GM19035 (cell line): ENCODE data around the gene SMURF2.
"Not testable (repeated sequence)": the region's sequence is repeated elsewhere in the genome, so short reads cannot be mapped to it uniquely, and the experiment has no call there.

Experiments
- ATAC-seq: cut with Tn5 transposase; IDR thresholded peaks from one replicate; pipeline ENCODE4 v1.9.1; 2021; ENCODE audit not compliant: unreplicated experiment

Gene SMURF2

DNA sequence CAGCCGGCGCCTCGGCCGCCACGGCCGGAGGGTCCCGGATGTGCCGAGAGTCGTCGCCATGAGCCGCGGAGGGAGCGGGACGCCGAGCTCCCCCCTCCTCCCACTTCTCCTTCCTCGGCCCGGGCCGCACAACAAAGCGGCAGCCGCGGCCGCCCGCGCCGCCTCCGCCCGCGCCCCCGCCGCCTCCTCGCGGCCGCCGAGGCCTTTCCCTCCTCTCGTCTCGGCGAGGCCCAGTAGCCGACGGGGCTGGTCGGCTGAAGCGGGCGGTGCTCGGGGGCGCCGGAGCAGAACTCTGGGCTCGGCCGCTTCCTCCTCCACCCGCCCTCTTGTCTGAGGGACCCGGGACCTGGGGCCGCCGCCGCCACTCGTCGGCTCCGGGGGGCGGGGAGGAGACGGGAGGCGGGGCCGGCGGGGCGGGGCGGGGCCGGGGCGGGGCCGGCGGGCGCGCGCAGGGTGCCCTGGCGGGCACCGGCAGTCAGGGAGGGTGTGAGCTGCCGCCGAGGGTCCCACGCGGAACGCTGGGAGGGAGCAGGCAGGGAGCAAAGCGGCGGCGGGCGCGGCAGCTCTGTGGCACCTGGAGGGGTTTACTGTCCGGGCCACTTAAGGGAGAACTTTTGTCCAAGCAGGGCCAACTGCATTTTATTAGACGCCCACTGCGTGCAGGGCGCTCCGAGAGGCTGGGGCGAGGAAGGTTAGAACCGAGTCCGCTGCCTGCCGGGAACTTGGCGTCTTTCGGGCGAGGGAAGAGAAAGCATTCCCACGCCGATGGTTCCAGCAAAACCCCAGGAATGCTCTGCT lies at the start of gene SMURF2:
TSS of gene SMURF2 (minus strand) at position 332 of the 798 bp plus-strand sequence. CDS start 427 bp downstream, outside the sequence.
- peak; percentile 83 for ATAC-seq

DNA sequence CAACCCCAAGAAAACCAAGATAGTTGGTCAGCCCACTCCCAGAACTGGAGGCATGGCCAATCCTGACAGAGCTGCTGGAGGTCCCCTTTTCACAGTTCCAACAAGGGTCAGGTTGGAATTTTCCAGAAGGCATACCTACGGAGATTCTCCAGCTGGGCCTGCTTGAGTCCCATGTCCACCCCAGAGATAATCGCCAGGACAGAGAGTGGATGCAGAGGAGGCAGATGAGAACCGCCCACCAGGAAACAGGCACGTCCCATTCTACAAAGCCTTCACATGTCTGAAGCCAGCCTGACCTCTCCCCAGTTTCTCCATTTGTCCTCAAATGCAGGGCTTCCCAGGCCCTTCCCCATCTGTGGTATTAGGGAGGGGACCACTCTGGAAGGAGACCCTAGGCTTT lies 47.4 kb upstream of the SMURF2 start:
- no peak for ATAC-seq

DNA sequence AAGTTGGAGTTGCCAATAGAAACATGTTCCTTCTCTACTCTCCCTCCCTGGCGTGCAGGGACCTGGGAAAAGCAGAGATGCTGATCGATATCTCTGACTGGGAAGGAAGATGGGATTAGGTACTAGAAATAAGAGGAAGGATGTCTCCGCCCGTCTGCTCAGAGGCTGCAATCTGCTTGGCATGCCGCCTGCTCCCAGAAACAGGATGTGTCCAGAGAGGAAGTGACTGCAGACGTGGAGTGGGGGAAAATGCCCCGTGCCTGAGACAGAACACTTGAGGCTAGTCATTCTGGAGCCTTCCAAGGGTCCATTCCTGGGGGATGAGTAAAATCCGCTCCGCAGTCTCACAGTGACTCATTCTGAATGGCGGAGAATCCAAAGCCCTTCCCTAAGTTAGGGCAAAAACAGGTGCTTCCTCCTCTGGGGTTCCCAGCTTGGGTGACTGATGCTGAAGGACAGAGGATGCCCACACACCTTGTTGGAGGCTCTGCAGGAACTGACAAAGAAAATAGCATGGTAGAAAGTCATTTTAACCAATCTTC lies 45.0 kb upstream of the SMURF2 start:
- ATAC-seq: no peak

DNA sequence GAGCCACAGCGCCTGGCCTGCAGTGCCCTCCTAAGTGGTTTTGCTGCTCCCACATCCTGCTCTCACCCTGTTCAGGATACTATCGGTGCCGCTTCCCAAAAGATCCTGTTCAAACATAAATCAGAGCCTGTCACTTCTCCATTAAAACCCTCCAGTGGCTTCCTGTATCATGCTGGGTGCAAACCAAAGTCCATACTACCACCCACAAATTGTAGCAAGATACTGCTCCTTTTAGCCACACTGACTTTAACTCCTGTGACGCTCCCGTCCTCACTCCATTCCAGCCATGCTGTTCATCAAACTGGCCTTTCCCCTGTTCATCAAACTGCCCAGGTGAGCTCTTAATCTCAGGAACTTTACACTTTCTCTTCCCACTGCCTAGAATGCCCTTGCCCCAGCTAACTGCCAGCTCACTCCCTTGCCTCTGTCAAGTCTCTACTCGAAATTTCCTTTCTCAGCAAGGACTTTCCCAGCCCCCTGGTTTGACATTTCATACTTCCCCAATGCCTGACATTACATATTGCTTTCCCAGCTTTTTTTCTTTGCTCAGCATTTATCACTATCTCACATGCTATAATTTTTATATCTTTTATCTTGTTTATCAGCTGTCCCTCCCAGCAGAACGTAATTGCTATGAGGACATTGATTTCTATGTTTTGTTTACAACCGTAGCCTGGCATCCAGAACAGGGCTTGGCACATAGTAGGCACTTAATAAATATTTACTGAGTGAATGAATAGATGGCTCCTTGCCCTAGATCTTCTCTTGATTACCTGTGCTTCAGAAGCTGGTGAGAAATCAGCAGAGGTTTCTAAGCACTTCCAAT lies 44.3 kb upstream of the SMURF2 start:
- no peak for ATAC-seq

DNA sequence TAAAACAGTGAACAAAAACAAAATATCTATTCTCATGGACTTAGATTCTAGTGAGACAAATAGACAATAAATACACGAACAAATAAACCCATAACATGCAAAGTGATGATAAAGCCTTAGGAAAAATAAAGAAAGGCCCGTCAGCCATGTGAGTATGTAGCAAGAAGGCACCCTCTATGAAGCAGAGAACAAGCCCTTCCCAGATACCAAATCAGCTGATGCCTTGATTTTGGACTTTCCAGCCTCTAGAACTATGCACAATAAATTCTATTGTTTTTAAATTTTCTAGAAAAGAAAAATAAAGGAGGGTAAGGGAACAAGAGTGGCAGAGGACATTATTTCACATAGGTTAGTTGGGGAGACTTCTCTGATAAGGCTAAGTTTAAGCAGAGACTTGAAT lies 40.7 kb upstream of the SMURF2 start:
- ATAC-seq: no peak

DNA sequence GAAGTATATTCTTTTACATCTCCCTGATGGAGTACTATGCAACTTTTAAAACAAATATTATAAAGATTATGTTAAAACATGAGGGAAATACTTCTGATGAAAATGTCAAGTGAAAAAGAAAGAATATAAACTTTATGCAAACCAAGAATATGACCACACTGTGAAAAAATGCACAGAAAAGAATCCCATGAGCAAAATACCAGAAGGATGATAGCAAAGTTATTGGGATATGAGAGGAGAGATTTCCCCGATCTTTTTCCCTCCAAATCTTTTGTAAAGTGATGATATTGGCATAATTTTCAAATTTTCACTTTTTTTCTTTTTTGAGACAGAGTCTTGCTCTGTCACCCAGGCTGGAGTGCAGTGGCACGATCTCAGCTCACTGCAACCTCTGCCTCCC lies 36.6 kb upstream of the SMURF2 start:
- no peak for ATAC-seq

DNA sequence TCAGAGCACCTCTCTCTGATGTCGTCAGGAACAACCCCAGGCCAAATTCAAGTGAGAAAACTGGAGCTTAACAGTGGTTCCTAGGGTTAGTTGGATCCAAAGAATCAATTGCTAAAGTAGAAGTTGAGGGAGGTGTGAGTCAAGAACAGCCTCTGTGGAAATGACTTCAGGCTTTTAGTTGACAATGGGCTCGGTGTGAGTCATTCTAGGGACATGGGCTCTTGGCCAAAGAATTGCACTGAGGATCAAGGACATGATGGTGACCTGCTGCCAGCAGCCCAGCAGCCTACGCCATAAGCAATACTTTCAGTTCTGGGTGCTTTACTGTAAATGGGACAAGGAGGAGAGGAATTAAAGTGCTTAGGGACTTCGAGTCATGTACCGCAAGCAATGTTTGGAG lies 32.1 kb upstream of the SMURF2 start:
- no peak for ATAC-seq

DNA sequence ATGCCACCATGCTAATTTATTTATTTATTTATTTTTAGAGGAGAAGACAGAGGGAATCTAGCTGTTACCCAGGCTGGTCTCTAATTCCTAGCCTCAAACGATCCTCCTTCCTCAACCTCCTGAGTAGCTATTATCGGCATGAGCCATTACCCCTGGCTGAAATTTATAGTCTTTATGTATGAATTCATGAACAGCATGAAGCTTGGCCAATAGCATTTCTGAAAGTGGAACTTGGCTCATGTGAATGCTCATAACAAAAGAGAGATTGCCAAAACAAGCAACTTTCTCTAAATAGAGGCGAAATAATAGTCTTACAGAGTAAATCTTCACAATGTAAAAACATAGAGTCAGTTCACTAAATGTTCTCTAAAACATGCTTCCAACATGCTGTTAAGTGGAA lies 30.1 kb upstream of the SMURF2 start:
- ATAC-seq: no peak

DNA sequence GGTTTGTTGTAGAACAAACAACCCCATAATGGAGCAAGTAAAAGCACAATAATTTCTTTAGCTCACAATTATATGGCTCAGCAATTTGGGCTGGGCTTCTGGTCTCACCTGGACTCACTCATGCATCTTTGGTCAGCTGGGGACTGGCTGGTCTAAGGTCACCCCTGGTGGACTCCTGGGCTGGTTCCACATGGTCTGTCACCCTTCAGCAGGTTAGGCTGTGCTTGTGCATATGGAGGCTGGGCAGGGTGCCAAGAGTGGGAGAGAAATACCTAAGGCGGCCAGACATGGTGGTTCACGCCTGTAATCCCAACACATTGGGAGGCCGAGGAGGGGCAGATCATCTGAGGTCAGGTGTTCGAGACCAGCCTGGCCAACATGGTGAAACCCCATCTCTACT lies 27.0 kb upstream of the SMURF2 start:
- no peak for ATAC-seq

DNA sequence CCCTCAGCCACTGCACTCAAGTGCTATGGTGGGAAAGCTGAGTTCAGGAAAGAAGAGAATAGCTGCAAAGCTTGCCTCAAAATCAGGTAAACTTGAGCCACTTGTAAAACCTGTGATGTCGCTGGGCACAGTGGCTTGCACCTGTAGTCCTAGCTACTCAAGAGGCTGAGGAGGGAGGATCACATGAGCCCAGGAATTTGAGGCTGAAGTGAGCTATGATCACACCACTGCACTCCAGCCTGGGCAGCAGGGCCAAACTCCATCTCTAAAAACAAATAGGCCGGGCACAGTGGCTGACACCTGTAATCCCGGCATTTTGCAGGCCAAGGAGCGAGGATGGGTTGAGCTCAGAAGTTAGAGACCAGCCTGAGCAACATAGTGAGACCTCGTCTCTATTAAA lies 26.4 kb upstream of the SMURF2 start:
- no peak for ATAC-seq

DNA sequence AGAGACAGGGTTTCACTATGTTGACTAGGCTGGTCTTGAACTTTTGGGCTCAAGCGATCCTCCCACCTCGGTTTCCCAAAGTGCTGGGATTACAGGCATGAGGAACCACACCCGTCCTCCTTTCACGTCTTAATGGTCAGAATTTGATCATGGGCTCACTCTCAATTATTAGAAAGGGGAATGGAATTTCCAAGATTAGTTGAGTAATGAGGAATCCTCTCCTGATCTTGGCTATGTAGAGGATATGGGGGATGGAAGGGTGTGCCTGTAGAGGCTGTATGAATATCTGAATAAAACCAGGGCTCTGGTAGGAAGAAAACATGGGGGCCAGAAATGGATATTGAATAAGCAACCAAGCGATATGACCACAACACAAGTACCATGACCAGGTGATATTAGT lies 25.9 kb upstream of the SMURF2 start:
- no peak for ATAC-seq

DNA sequence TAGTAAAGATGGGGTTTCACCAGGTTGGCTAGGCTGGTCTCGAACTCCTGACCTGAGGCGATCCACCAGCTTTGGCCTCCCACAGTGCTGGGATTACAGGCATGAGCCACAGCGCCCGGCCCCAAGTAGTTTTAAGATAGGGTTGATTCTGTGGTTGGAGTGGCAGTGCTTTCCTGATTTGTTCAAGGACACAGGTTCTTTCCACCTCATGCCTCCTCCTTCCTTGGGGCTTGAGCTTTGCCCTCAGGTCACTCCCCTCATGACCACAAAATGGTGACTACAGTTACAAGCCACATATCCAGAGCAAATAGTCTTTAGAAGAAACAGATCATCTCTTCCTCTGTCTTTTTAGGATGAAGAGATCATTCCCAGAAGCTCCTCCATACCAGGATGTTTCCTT lies 25.3 kb upstream of the SMURF2 start:
- ATAC-seq: no peak

DNA sequence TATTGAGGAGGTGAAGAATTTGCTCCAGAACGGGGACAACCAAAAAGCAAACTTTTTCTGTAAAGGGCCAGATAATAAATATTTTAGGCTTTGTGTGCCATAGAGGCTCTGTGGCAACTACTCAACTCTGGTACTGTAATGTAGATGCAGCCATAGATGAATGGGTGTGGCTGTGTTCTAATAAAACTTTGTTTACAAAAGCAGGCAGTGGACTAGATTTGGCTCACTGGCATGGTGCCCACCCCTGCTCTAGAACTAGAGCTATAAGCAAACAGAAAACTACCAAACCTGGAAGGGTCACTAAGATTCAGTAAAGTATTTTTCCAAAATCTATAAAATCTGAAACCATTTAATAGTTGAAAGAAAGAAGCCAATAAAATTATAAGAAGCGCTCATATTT lies 24.6 kb upstream of the SMURF2 start:
- no peak for ATAC-seq

DNA sequence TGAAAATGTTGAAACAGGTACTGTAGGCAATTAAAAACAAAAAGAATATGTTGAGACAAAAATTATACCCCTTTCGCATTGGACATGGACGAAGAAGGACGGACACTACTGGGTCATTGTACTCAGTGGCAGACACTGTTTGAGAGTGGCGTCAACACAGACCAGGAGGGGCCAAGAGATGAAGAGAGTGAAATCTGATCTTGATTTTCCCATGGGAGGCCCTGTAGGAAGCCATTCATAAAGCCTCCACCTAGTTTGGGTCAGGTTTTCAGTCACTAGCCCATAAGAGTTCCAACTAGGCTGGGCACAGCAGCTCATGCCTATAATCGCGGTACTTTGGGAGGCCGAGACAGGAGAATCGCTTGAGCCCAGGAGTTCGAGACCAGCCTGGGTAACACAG lies 23.6 kb upstream of the SMURF2 start:
- ATAC-seq: no peak

DNA sequence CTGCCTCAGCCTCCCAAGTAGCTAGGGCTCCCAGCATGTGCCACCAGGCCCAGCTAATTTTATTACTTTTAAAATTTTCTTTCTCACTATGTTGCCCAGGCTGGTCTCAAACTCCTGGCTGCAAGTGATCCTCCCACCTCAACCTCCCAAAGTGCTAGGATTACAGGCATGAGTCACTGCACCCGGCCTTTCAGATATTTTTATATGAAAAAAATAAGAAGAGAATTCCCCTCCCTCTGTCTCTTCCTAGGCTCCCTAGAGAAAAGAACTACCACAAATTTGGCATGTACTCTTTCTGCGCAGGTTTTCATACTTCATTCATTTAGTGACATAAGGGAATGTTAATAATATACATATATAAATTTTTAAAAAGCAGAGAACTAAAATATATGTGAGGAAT lies 21.7 kb upstream of the SMURF2 start:
- ATAC-seq: no peak

DNA sequence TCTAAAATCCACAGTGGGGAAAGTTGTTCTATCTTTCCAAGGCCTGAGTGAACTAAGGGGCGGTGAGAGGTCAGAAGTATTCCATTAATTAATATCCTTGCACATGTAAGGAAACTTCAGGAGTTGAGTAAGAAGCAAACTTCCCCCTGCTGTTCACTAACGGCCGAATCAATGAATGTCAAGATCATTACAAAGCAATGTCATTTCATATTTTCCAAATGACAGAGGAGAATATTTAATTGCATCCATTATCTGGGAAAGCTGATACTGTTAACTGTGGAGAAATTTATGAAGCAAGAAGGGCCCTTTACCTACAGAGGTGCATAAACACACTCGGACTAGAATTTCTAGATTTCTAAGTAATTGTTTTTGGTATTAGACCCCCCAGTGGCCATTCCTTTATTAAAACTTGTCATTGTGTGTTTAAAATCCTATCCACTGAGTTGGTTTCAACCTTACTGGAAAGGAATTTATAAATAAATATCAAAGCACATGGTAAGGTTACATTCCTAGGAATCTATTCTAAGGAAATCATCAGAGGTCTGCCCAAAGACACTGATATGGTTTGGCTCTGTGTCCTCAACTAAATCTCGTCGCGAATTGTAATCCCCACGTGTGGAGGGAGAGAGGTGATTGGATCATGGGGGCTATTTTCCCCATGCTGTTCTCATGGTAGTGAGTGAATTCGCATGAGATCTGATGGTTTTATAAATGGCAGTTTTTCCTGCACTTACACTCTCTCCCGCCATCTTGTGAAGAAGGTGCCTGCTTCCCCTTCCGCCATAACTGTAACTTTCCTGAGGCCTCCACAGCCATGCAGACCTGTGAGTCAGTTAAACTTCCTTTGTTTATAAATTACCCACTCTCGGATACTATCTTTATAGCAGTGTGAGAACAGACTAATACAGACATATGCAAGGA lies 20.4 kb upstream of the SMURF2 start:
- ATAC-seq: no peak

DNA sequence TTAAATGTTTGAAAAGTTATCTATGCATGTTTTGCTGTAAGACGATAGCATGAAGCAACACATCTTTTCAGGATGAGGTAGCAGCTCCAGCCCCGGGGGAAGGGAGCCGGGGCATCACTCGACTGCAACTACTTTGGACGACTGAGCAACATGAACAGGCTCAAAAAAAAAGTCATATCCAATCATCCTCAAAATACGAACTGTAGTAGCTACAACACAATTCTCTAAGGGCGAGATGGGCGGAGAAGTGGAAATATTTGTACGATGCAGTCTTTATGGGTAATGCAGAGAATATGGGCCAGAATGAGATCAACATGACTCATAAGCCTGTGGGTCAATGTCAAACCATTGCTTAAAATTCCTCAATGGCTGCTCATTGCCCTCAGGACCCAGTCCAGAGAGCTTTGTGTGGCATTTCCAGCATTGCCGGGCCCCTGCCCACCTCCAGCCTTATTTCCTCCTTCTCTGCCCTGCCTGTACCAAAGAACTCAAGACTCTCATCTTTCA lies 17.7 kb upstream of the SMURF2 start:
- ATAC-seq: no peak

DNA sequence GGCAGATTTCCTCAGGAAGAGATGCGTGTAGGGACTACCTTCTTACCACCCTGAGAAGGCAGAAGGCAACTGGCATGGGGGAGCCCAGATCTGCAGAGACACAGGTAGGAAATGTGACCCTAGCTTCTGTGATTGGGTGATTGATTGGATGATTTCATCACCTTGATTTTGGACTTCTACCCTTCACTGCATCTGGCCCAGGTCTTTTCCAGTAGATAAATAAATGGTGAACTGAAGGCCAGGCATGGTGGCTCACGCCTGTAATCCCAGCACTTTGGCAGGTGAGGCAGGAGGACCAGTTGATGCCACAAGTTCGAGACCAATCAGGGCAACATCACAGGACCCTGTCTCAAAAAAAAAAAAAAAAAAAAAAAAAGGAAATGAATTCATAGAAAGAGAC lies 14.7 kb upstream of the SMURF2 start:
- ATAC-seq: no peak

DNA sequence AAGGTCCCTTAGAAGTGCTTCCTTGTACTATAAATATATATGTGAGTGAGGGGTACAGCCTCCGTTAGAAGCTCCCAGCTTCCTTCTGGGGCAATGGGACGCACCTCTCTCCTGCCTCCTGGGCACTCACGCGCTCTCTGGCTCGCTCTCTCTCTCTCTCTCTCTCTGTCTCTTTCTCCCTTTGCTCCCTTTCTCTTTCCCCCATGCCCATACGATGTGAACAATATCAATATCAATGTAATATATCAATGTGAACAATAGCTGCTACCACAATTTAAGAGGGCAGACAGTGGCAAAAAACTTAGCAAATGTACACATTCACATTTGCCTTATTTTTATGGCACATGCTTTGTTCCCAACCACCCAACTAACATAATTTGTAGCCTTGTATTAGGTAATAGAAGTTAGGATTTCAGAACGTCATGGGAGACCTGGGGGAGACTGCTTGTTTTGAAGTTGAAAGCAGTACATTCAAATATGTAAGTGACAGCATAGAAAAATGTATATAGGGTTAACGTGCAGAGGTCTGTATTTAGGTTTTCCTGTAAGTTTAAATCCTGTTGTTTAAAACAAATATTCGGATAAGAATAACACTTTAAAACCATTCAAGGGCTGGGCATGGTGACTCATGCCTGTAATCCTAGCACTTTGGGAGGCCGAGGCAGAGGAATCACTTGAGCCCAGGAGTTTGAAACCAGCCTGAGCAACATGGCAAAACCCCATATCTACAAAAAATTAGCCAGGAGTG lies 8.9 kb upstream of the SMURF2 start:
- ATAC-seq: not testable (repeated sequence)
